ENCODE measurements around the gene SLC12A5.

DNA sequence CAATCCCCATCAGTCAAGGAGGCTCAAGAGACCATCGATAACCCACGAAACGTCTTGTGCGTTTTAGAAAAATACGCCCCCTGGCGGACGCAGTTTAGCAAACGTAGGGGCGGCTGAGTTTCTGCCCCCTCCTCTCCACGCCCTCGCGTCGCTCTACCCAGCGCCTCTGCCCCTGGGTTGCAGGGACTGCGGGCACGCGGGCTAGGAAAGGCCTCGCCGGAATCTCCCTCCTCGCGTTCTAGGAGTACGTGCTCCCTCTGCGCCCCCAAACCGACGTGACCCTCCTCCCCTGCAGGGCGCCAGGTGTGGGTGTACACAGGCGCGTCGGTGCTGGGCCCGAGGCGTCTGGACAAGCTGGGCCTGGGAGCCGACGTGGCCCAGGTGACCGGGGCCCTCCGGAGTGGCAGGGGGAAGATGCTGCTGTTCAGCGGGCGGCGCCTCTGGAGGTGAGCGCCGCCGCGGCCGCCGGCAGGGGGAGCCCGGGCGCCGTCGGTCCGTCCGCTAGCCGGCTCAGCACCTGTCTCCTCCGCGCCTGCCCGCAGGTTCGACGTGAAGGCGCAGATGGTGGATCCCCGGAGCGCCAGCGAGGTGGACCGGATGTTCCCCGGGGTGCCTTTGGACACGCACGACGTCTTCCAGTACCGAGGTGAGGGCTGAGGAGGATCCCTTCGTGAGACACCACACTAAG, 15.0 kb upstream of the SLC12A5 start:
- TF ChIP-seq, protein P1, sequence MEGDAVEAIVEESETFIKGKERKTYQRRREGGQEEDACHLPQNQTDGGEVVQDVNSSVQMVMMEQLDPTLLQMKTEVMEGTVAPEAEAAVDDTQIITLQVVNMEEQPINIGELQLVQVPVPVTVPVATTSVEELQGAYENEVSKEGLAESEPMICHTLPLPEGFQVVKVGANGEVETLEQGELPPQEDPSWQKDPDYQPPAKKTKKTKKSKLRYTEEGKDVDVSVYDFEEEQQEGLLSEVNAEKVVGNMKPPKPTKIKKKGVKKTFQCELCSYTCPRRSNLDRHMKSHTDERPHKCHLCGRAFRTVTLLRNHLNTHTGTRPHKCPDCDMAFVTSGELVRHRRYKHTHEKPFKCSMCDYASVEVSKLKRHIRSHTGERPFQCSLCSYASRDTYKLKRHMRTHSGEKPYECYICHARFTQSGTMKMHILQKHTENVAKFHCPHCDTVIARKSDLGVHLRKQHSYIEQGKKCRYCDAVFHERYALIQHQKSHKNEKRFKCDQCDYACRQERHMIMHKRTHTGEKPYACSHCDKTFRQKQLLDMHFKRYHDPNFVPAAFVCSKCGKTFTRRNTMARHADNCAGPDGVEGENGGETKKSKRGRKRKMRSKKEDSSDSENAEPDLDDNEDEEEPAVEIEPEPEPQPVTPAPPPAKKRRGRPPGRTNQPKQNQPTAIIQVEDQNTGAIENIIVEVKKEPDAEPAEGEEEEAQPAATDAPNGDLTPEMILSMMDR (IDR thresholded peaks at IDR 0.05; ENCODE audit: low read depth, low read length, poor library complexity, severe bottlenecking) = peak; percentile 97
- TF ChIP-seq EZH2phosphoT487 (IDR thresholded peaks at IDR 0.05; ENCODE audit: borderline replicate concordance, low read length) = no peak
